Stimulated activated CD8-positive, alpha-beta memory T cell treated with anti-CD3 and anti-CD28 coated beads, Interleukin-12 subunit alpha, Interleukin-12 subunit beta, amount 100 ng/mL, for 24 hours (primary cell): ENCODE results near the gene KANSL3.

Experiments
- DNase-seq: peaks from one replicate; pipeline ENCODE4 v3.0.0-alpha.2; 2020; ENCODE audit errors: extremely low read depth

Gene KANSL3

DNA sequence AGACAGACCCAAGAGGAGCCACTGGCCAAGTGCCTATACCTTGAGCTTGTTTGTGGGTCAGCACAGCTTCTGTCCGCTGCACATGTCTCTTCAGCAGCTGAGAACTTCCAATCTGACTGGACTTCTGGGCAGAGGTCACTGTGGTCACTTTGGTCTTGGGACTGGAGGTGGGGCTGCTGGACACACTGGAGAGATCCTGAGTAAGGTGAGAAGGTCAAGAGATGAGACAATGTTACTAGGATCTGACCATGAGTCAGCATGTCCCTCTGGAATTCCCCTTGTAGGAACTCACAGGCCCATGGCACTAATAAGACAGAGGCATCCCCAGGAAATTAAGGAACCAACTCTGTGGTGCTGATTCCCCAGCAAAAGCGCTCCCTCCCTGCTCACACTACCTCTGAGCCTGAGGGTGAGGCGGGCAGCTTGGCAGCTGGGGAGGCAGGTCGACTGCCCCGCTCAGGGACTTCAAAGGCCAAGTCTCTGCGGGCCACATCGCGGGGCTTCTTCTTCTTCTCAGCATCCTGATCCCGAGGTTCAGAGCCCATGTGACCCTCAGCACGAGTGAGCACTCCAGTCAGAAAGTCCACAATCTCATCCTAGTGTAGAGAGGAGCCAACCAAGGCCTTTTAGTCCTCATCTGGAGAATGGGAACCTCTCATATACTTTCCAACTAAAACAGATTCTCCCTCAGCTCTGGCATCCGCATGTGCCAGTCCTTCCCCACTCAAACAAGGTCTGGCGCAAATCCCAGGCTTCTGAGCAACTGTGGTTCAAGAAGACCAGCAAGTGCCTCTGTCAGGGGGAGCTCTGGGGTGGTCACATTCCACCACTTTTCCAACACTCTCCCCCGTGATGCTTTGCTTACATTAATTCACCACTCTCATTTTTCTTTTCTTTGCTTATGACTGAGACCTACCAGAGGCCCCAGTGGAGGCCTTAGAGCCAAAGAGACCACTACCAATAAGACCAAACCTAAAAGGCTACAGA is 29.4 kb downstream of the KANSL3 start:
- no peak for DNase-seq

- DNase-seq: no peak
Measured at GRCh38 chr2:96604104-96604503, 34.0 kb downstream of the KANSL3 start.

DNA sequence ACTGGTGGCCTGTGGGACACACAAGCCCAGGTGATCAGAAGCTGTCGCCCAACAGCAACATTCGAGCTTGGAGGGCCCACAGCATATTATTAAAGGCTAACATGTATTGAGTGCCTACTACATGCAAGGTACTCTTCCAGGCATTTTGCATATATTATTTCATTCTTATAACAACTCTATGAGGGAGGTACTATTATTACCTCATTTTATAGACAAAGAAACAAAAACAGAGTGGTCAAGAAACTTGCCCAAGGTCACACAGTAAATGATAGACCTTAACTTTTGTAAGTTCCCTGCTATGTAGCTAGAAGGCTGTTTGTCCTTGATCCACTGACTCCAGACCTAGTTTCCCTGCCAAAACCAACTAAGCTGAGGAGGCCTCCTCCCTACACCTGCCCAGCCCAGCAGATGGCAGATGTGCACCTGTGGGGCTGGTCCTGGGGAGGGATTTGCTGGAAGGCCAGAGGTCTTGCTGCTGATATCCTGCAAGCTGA is 35.7 kb downstream of the KANSL3 start:
- DNase-seq: no peak

DNA sequence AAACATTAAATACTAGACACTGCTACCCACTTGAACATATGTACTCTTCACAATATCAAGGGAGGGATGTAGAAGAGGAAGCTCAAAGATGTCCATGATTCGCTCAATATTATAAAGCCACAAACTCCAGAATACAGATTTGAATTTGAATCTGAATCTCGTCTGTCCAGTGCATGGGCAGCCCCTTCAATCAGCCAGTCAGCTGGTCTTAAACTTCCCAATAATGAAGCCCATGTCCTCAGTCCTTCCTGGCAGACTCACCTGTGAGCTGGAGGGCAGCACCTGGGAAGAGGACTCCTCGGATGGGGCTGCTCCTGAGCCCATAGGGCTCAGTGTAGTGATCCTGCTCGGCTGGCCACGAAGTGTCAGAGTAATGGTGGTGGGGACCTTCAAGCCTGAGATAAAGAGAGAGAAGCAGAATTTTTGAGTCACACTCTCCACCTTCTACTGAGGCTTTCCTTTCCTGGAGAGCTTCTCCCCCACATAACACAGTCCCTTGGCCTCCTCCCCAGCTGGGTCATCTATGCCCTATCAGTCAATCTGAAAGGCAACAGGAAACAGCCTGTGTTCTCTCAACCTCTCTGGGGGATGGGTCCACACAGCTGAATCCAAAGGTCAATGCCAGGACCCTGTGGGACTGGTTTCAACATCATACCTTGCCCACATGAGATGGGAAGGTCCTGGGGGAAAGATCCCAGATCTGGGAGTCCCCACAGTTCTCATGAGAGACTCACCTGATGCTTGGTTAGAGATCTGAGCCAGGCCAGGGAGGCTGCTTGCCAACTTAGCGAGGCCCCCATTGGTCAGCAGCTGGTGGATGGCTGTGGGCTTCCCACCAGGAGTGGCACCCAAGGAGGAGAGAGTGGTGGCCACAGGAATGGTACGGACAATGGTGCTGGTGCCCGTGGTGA is 36.5 kb downstream of the KANSL3 start:
- DNase-seq: no peak

- DNase-seq: no peak
Measured at GRCh38 chr2:96599941-96600340, 38.2 kb downstream of the KANSL3 start.

DNA sequence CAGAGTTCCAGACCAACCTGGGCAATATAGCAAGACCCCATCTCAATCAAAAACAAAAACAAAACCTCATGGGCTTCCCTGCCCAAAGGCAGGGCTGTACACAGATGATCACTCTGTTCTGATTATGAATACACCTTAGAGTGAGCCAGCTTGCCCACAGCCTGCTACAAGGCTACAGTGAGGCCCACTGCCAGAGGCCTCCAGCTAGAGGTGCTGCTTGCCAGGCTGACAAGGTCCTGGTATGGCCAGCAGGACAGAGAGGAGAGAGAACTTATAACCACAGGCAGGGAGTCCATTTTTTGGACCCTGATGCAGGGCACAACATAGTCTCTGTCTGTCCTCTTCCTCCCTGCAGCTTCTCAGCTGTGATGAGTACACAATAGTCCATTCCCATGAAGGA is 41.5 kb downstream of the KANSL3 start:
- no peak for DNase-seq

- no peak for DNase-seq
Measured at GRCh38 chr2:96594691-96595152, 43.4 kb downstream of the KANSL3 start.

GRCh38 chr2:96594282-96594681 is 43.8 kb downstream of the KANSL3 start:
- no peak for DNase-seq

DNA sequence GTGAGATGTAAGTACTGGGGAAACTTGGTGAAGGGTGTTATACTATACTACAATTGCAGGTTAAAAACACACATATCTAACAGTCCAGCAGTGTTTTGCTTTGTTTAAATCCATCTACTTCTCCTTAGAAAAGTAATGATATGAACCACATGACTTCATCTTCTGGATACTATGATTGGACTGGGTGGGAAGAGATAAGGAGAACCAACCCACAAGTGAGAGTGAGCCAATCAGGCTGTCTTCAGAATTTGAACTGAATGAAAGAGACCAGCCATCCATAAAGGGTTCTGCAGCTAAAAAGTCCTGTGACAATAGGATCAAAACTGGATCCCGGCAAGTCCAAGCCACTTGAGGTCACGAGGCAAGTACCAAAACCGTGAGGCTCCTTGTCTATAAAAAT is 46.6 kb downstream of the KANSL3 start:
- no peak for DNase-seq

GRCh38 chr2:96591054-96591453 is 47.1 kb downstream of the KANSL3 start:
- no peak for DNase-seq

DNA sequence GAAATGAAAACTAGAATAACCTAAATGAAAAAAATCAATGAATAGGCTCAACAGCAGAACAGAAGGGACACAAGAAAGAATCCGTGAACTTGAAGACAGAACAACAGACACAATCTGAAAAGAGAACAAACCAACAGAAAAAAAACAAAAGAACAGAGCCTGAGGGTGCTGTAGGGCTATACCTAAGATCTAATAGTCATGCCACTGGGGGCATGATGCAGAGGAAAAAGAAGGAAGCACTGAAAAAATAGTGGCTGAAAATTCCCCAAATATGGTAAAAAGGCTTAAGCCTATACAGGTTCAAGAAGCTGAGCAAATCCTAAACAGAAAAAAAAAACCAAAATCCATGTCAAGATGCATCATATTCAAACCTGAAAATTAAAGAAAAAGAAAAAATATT is 50.3 kb downstream of the KANSL3 start:
- DNase-seq: no peak

- DNase-seq: no peak
Measured at GRCh38 chr2:96584017-96584416, 54.1 kb downstream of the KANSL3 start.

DNA sequence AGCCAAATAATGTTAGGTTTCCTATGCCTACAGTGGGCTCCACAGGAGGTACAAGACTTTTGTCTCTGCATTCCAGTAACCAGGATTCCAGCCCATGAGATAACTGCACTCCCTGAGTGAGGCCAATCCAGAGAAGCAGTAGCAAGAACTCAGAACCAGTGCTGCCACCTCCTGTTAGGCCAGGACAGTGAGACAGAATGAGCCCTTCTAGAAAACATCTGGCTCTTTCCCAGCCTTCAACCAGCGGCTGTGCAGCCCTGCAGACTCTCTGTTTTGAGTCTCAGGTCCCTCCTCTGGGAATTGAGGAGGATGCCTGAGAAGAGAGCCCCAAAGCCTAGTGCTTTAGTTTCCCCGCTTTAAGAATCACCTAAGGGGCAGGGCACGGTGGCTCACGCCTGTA is 57.3 kb downstream of the KANSL3 start:
- DNase-seq: no peak

DNA sequence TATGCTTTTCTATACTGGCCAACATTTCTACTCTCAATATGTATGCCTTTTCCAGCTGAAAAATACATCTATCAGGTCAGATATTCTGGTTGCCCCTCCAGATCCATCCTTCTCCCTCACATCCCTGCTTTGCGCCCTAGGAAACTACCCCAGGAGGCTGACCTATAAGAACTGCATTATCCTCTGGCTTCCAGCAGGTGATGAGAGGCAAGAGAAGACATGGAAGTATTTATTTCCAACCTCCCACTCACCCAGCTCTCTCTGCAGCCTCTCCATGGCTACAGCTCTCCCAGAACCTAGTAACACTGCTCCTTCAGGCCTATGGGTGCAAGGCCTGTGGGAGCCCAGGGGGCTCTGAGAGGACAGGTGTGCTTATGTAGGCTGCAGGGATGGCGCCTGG is 58.7 kb downstream of the KANSL3 start:
- DNase-seq: no peak

- DNase-seq: no peak
Measured at GRCh38 chr2:96578731-96579130, 59.4 kb downstream of the KANSL3 start.

- no peak for DNase-seq
Measured at GRCh38 chr2:96577501-96577900, 60.6 kb downstream of the KANSL3 start.

GRCh38 chr2:96575785-96576456 is 62.2 kb downstream of the KANSL3 start:
- no peak for DNase-seq

DNA sequence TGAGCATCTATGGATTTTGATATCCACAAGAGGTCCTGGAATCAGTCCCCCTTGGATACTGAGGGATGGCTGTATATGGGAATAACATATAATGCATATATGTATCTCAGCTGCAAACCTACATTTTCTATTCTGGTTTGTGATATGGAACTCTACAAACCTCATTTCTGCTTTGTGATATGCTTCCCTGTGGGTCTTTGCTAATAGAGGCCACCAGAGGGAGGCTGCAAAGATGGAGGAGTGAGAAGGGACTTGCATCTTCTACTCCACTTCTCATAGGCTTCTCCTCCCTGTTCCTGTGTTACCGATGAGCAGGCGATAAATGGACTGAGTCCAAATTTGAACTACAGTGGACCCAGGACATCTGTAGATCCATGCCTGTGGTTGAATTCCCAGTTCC is 63.7 kb downstream of the KANSL3 start:
- DNase-seq: no peak

- DNase-seq: no peak
Measured at GRCh38 chr2:96568094-96568493, 70.0 kb downstream of the KANSL3 start.

- no peak for DNase-seq
Measured at GRCh38 chr2:96565111-96565510, 73.0 kb downstream of the KANSL3 start.

DNA sequence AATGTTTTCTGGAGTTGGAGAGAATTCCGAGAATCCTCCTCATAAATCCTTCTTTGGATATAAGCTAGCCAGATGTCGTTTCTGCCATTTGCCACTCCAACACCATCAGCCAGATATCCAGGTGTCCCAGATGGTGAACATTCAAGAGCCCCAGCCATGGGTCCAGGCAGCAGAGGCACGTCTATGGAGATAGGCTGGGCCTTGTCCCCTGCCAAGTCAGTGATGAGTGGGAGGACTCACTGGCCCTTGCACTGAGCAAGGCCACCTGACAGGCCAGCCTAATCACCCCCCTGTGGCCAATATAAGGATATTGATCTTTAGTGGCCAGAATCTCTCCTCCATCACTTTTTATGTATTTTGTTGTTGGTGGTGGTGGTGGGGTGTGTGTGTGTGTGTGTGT is 73.5 kb downstream of the KANSL3 start:
- no peak for DNase-seq

- no peak for DNase-seq
Measured at GRCh38 chr2:96564026-96564425, 74.1 kb downstream of the KANSL3 start.
